Activated CD4-positive, alpha-beta T cell treated with anti-CD3 and anti-CD28 coated beads for 36 hours (primary cell): ENCODE results near the gene PBX3. TPM values are rescaled to one million over a fixed set of nuclear protein-coding genes. Genes with fewer than 3 reads are reported as not detected.

Experiments used
- ATAC-seq: fragments of 200-7000 bp; cut with Tn5 transposase; one replicate; pipeline ENCODE4 v1.10.0; 2021; ENCODE audit warnings: mild to moderate bottlenecking, moderate library complexity
- CTCF ChIA-PET: fragments of 350-600 bp; sonication (Branson Sonifier 250); formaldehyde crosslinking; loops from one replicate; lab custom pipeline; 2021; ENCODE audit warnings: antibody characterized with exemption; lab: Charles Lee
- POLR2A ChIA-PET: fragments of 350-600 bp; sonication (Branson Sonifier 250); formaldehyde crosslinking; loops from one replicate; lab custom pipeline; 2021; ENCODE audit warnings: antibody characterized with exemption, inconsistent platforms; lab: Charles Lee
- DNase-seq: peaks from one replicate; pipeline ENCODE4 v3.0.0-alpha.2; 2020
- H3K27ac Mint-ChIP-seq: one replicate; pipeline ENCODE4 v1.8.0; 2021; ENCODE audit warnings: mixed read lengths
- H3K27me3 Mint-ChIP-seq: one replicate; pipeline ENCODE4 v1.8.0; 2021; ENCODE audit warnings: mixed read lengths
- H3K36me3 Mint-ChIP-seq: one replicate; pipeline ENCODE4 v1.8.0; 2021; ENCODE audit warnings: low read depth, mixed read lengths
- H3K4me1 Mint-ChIP-seq: one replicate; pipeline ENCODE4 v1.8.0; 2021; ENCODE audit warnings: mixed read lengths
- H3K4me3 Mint-ChIP-seq: one replicate; pipeline ENCODE4 v1.8.0; 2021; ENCODE audit warnings: mild to moderate bottlenecking, moderate library complexity, mixed read lengths
- H3K9me3 Mint-ChIP-seq: one replicate; pipeline ENCODE4 v1.8.0; 2021; ENCODE audit warnings: low read depth, mixed read lengths
- intact Hi-C, 2 experiments: fragments of 100-400 bp; cut with DNase I in 1 of 2; cut with micrococcal nuclease in 1 of 2; formaldehyde crosslinking; loops; one replicate each; pipeline versions ENCODE4 v1.14.2 to v1.15.1; 2022 to 2024; cut with DNase I, micrococcal nuclease
- total RNA-seq, 2 experiments: library from RNA; stranded (reverse); gene quantifications; one replicate each; pipeline ENCODE4 v1.2.3, GENCODE V29; 2021

PBX3 gene
- total RNA-seq, 2 experiments from 2014 or later, result 11.3 to 11.4 TPM

GRCh38 chr9:125979383-125979782 lies 232.2 kb downstream of the PBX3 start:
- DNase-seq, result no peak
- Mint-ChIP-seq H3K36me3 (no peaks in the 10 kb centered on the region), H3K4me3 (no peak overlapping the region), H3K9me3 (peaks cover 18% of the 10 kb centered on the region), H3K4me1 (no peaks in the 10 kb centered on the region), H3K27me3 (peaks cover 15% of the 10 kb centered on the region), H3K27ac (no peak overlapping the region)
- ChIA-PET CTCF (interaction anchor here (1.1 kb wide), 1 partner anchor 421 kb away, joined by 3 read pairs; no protein-coding TSS in a partner anchor), POLR2A (no interaction called here)
- intact Hi-C loops, result no loop called here
- no peak for ATAC-seq

GRCh38 chr9:125982798-125983406 lies 235.7 kb downstream of the PBX3 start:
- Mint-ChIP-seq H3K27ac (no peak overlapping the region), H3K4me1 (no peaks in the 10 kb centered on the region), H3K9me3 (peaks cover 21% of the 10 kb centered on the region), H3K4me3 (no peak overlapping the region), H3K27me3 (peaks cover 17% of the 10 kb centered on the region), H3K36me3 (no peaks in the 10 kb centered on the region)
- no peak for DNase-seq
- intact Hi-C loops, result no loop called here
- ChIA-PET CTCF (interaction anchor here (0.7 kb wide), 1 partner anchor 16 kb away, joined by 3 read pairs; no protein-coding TSS in a partner anchor), POLR2A (no interaction called here)
- no peak for ATAC-seq

- H3K27me3 Mint-ChIP-seq, result peaks cover 17% of the 10 kb centered on the region
- H3K36me3 Mint-ChIP-seq, result no peaks in the 10 kb centered on the region
- H3K9me3 Mint-ChIP-seq, result peaks cover 21% of the 10 kb centered on the region
- no peak overlapping the region for H3K27ac Mint-ChIP-seq
- intact Hi-C loops, result no loop called here
- no peak overlapping the region for H3K4me3 Mint-ChIP-seq
- ChIA-PET POLR2A (no interaction called here), CTCF (no interaction called here)
- H3K4me1 Mint-ChIP-seq, result no peaks in the 10 kb centered on the region
- DNase-seq (no peak), ATAC-seq (no peak)
Observed at GRCh38 chr9:125983681-125984080, 236.5 kb downstream of the PBX3 start.

- Mint-ChIP-seq H3K4me1 (no peaks in the 10 kb centered on the region), H3K4me3 (no peak overlapping the region), H3K27ac (no peak overlapping the region), H3K36me3 (no peaks in the 10 kb centered on the region), H3K9me3 (peaks cover 19% of the 10 kb centered on the region), H3K27me3 (peaks cover 17% of the 10 kb centered on the region)
- intact Hi-C loops, result no loop called here
- ChIA-PET POLR2A (no interaction called here), CTCF (interaction anchor here (0.6 kb wide), 1 partner anchor 184 kb away, joined by 4 read pairs; no protein-coding TSS in a partner anchor)
- DNase-seq, result no peak
- ATAC-seq, result no peak
Observed at GRCh38 chr9:125984461-125984860, 237.3 kb downstream of the PBX3 start.

GRCh38 chr9:125985142-125985997 lies 238.2 kb downstream of the PBX3 start:
- ATAC-seq, result no peak
- Mint-ChIP-seq H3K36me3 (no peaks in the 10 kb centered on the region), H3K4me3 (no peak overlapping the region), H3K27ac (no peak overlapping the region), H3K4me1 (no peaks in the 10 kb centered on the region), H3K27me3 (peaks cover 17% of the 10 kb centered on the region), H3K9me3 (peaks cover 10% of the 10 kb centered on the region)
- DNase-seq, result no peak
- POLR2A ChIA-PET, result no interaction called here
- CTCF ChIA-PET, result interaction anchor here (0.7 kb wide), 1 partner anchor 332 kb away, joined by 3 read pairs; no protein-coding TSS in a partner anchor
- intact Hi-C loops, result no loop called here

GRCh38 chr9:125985998-125986655 lies 239.0 kb downstream of the PBX3 start:
- Mint-ChIP-seq H3K27ac (no peak overlapping the region), H3K4me1 (no peaks in the 10 kb centered on the region), H3K27me3 (peaks cover 14% of the 10 kb centered on the region), H3K36me3 (no peaks in the 10 kb centered on the region), H3K9me3 (peaks cover 6% of the 10 kb centered on the region), H3K4me3 (no peak overlapping the region)
- ATAC-seq (no peak), DNase-seq (no peak)
- ChIA-PET POLR2A (no interaction called here), CTCF (interaction anchor here (0.7 kb wide), 1 partner anchor 331 kb away, joined by 3 read pairs; no protein-coding TSS in a partner anchor)
- intact Hi-C loops, result no loop called here

- Mint-ChIP-seq H3K36me3 (no peaks in the 10 kb centered on the region), H3K4me1 (no peaks in the 10 kb centered on the region), H3K4me3 (no peak overlapping the region), H3K27me3 (peaks cover 10% of the 10 kb centered on the region), H3K9me3 (peaks cover 5% of the 10 kb centered on the region), H3K27ac (no peak overlapping the region)
- ATAC-seq (no peak), DNase-seq (no peak)
- ChIA-PET CTCF (no interaction called here), POLR2A (no interaction called here)
- intact Hi-C loops, result no loop called here
Observed at GRCh38 chr9:125986966-125987365, 239.8 kb downstream of the PBX3 start.

- Mint-ChIP-seq H3K9me3 (peaks cover 3% of the 10 kb centered on the region), H3K27me3 (peaks cover 9% of the 10 kb centered on the region)
- CTCF ChIA-PET, result no interaction called here
Observed at GRCh38 chr9:125987420-125987819, 240.2 kb downstream of the PBX3 start.

GRCh38 chr9:125988479-125989050 lies 241.4 kb downstream of the PBX3 start:
- Mint-ChIP-seq H3K36me3 (no peaks in the 10 kb centered on the region), H3K27ac (no peak overlapping the region), H3K4me3 (no peak overlapping the region), H3K4me1 (no peaks in the 10 kb centered on the region), H3K27me3 (peaks cover 7% of the 10 kb centered on the region), H3K9me3 (peaks cover 3% of the 10 kb centered on the region)
- DNase-seq, result no peak
- POLR2A ChIA-PET, result no interaction called here
- CTCF ChIA-PET, result no interaction called here
- no peak for ATAC-seq
- intact Hi-C loops, result no loop called here

More at GRCh38 chr9:125987420-125987819, 240.2 kb downstream of the PBX3 start:
- no peaks in the 10 kb centered on the region for H3K36me3 Mint-ChIP-seq
- H3K27ac Mint-ChIP-seq, result no peak overlapping the region
- POLR2A ChIA-PET, result no interaction called here
- ATAC-seq (no peak), DNase-seq (no peak)
- H3K4me1 Mint-ChIP-seq, result no peaks in the 10 kb centered on the region
- intact Hi-C loops, result no loop called here
- no peak overlapping the region for H3K4me3 Mint-ChIP-seq

GRCh38 chr9:125989090-125989501 lies 241.9 kb downstream of the PBX3 start:
- H3K36me3 Mint-ChIP-seq, result no peaks in the 10 kb centered on the region
- POLR2A ChIA-PET, result no interaction called here
- no peak overlapping the region for H3K27ac Mint-ChIP-seq
- H3K27me3 Mint-ChIP-seq, result peaks cover 5% of the 10 kb centered on the region
- DNase-seq (no peak), ATAC-seq (no peak)
- peaks cover 3% of the 10 kb centered on the region for H3K9me3 Mint-ChIP-seq
- H3K4me3 Mint-ChIP-seq, result no peak overlapping the region
- CTCF ChIA-PET, result no interaction called here
- no peaks in the 10 kb centered on the region for H3K4me1 Mint-ChIP-seq
- intact Hi-C loops, result no loop called here

- Mint-ChIP-seq H3K9me3 (peaks cover 3% of the 10 kb centered on the region), H3K36me3 (no peaks in the 10 kb centered on the region), H3K4me1 (no peaks in the 10 kb centered on the region), H3K27me3 (peaks cover 5% of the 10 kb centered on the region), H3K4me3 (no peak overlapping the region), H3K27ac (no peak overlapping the region)
- ChIA-PET POLR2A (no interaction called here), CTCF (interaction anchor here (0.7 kb wide), 1 partner anchor 55 kb away, joined by 3 read pairs; no protein-coding TSS in a partner anchor)
- ATAC-seq (no peak), DNase-seq (no peak)
- intact Hi-C loops, result no loop called here
Observed at GRCh38 chr9:125989524-125990180, 242.5 kb downstream of the PBX3 start.
